ENCODE results near the gene SMARCA1. TPM values are rescaled to one million over a fixed set of nuclear protein-coding genes. Genes with fewer than 3 reads are reported as not detected.

Gene SMARCA1
- total RNA-seq, 6 experiments from 2014 or later: 24.1 to 40.5 (median 31.1) TPM

DNA sequence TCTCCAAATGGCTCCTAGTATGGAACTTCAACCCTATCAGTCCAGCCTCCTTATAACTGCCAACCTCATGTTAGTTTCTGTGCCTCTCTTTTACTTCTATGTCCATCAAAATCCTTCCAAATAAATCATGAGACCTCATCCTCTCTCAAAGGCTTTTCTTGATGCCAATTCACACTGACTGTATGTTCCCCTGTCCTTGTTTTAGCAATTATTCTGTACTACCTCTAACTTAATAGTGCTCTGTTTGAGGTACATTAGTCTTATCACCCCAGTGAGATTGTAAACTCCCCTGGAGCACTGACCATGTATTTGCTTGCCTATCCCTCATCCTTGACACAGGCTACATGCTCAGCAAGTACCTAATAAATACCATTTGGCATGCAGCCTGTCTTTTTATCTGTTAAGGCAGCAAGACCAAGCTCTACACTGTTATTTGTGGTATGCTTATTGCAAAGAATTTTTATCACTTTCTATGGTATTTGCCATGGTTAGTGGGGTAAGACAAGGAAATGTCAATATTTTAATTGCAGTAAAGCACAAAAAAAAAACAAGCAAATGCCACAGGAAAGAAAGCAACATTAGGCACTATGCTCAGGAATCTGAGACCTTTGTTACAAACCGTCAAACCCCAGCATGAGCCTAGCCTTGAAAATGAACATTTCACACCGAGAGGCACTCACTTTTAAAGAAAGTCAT, 119.2 kb downstream of the SMARCA1 start:
- Histone ChIP-seq H3K4me1 (no peaks in the 10 kb centered on the region), H3K4me3 (no peak overlapping the region), H3K27ac (no peak overlapping the region), H3K9me3 (no peaks in the 10 kb centered on the region), H3K27me3 (no peaks in the 10 kb centered on the region), H3K36me3 (no peaks in the 10 kb centered on the region)
- ATAC-seq (no peak), DNase-seq (no peak)
- intact Hi-C loops (cut with DNase I): no loop called here
- WGBS (ENCODE audit: insufficient coverage, low coverage, low lambda C conversion rate, missing lambda C conversion rate): 59% methylated on average over 2 of the region's 2 CpGs
- TF ChIP-seq POLR2A (IDR thresholded peaks at IDR 0.05) (no peak), CTCF (IDR thresholded peaks at IDR 0.05) (no peak)

Small RNA genes lying within 50 kb of the gene (small RNA-seq; reads per million reads assigned to genes)
- gene RF01169 (0 reads per million in 2 experiments), gene RNA5SP513 (22.2 to 60.0 reads per million in 2 experiments), gene RPS26P56 (0 reads per million in 2 experiments)

Other genes with a start within 250 kb of the SMARCA1 start
- 10 to 100 TPM in 2 of 6 experiments, 1 to 10 TPM in 4; 7.6 to 11.4 (median 8.8) TPM for gene OCRL, start 16.8 kb upstream of the SMARCA1 start, total RNA-seq
- 1 to 10 TPM in 3 of 6 experiments, under 1 TPM in 3; 0.17 to 5.3 (median 0.96) TPM for gene APLN, start 131.5 kb upstream of the SMARCA1 start, total RNA-seq
- 10 to 100 TPM in 4 of 6 experiments, 1 to 10 TPM in 2; 2.9 to 30.7 (median 16.5) TPM for gene XPNPEP2, start 215.5 kb upstream of the SMARCA1 start, total RNA-seq